GM21526 (cell line): ENCODE data around the gene FBXL4.

ENCODE experiments used
- ATAC-seq: cut with Tn5 transposase; IDR thresholded peaks from one replicate; pipeline ENCODE4 v1.9.1; 2021; ENCODE audit warnings: moderate library complexity; ENCODE audit not compliant: unreplicated experiment, low FRiP score

The FBXL4 gene

DNA sequence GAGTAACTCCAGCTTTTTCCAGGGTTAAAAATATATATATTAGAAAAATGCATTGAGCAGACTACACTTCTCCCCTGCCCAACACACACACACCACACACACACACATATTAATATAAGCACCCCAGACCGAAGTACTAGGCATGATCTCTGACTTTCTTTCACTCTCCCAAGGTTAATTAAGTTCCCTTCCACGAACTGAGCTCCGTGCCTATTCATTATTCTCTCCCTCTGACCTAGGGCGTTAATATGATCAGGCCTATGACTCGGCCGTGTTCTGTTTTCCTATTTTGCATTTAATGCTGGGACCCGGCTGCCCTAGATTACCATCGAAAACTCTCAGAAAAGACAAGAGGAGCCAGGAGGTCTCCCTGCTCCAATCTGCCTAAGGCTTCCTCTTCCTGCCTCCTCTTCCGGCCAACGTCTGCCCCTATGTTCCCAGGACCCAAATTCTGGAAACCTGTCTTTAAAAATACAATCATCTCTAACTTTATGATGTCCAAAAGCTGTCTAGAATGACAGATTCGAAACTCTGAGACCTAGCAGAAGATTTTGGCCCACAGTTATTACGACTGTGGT, 119.4 kb downstream of the FBXL4 start:
- no peak for ATAC-seq

DNA sequence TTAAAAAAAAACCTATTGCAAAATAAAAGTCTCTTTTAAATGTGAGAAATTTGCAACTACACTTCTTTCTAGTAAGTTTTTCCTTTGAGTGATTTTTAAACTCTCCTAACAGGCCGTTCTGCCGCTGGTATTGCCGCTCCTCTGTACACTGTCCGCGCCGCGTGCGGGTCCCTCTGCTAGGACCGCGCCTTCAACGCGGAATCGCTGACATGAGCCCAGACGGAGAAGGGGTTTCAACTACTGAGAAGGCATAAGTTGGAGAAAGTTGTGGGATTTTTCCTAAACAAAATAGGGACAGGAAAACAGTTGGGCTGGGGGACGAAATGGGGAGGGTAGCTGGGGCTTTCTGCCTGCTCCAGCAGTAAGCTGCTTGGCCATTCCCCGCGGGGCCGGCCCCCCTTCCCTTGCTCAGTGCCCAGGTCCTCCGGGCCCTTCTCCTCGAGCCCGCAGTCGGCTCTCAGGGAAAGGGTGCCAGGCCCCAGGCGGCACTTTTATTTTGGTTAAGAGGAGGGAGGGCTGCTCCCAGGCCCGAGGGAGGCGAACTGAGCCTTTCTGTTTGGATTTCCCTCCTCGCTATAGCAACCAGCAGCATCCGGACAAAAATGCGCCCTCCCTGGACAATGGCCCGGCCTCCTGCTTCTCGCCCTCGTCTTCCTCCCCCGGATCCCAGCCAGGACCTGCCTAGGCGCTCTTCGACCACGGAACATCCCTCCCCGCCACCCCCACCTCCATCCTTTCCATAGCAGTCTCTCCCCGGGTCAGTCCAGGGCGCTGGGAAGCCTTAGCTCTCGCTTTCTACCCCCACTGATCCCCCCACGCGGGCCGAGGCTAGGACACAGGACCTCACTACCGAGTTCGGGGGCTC, 120.2 kb downstream of the FBXL4 start:
- no peak for ATAC-seq

DNA sequence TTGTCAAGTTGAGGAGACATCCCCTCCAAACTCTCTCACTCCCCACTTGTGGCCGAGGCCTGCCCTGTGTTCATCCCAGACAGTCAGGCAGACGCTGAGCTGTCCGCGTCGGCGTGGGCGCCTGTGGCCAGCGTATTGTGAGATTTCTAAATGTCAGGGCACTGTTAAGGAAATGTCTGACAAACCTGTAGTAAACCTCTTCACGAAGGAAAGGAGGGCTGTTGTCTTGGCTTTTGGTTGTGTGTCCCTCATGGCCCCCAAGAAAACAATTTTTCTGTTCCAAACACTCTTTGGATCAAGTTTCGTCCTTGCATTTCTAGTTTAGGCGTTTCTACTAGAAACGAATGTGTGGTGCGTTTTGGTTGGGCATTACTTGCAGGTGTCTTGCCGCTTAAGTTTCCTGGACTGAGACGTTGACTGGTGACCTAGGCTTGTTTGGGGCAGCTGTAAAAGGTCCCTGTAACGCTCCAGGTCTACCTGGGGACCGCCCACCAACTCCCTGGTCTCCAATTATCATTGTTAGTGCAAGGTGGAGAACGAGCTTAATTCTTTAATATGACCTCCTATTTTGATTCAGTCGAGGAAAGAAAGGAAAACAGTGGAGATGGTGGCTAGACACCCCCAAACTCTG, 122.0 kb downstream of the FBXL4 start:
- ATAC-seq = no peak

DNA sequence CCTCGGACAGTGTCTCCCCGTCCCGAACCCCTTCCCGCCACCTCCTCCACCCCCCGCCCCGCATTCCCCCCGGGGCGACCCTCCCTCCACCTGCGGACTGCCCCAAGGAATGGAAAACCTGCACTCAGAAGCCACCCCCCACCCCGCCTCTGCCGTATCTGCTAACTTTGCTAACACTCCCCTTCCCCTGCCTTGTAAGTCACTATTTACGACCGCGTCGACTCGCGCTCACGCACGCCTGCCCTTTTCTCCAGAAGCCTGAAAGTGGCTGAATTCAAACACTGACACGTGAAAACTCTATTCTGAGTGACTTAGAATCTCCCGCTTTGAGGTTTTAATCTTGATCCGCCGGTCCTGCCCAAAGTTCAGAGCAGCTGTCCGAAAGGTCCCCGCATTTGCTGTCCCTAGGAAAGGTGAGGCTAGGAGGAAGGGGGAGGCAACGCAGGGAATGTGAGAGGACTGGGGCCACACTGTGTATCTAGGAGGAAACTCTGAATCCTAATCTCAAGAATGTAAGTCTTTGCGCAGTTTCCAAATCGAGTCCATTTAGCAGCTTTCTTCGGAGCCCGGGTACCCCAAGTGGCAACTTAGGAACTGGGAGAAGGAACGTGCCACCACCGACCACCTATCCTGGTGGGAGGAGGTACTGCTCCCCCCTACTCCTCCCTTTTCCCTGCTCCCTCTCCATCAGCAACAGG, 122.7 kb downstream of the FBXL4 start:
- no peak for ATAC-seq

DNA sequence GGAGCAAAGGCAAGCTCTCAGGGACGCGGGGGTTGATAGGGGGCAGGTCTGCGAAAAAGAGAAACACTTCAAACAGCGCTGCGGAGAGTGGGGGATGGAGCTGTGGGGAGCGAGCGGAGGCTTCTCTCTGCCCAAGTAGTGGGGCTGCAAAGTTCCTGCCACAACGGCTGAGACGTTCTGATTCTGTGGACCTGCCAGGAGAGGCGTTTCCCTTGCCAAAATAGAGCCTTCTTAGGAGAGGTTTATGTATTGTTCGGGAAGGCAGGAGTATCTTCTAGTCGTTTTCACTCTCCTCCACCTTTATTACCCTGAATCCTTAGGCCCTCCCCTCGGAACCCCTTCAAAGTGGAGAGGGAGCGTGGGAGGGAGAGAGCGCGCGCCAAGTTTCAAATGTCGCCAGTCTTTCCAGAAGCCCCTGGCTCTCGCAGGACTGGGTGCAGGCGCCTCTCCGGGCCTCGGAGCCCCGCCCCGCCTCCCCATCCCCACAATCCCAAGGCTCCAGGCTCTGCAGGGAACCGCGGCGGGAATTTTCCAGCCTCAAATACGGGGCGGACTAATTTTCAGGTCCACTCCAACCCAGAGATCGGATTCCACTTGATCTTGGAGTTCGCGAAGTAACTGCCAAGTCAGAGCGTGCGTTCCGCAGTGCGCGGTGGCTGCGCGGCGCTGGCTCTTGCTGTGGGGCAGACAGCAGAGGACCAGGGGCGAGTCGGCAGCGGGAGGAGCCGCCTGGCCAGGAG, 123.4 kb downstream of the FBXL4 start:
- no peak for ATAC-seq

DNA sequence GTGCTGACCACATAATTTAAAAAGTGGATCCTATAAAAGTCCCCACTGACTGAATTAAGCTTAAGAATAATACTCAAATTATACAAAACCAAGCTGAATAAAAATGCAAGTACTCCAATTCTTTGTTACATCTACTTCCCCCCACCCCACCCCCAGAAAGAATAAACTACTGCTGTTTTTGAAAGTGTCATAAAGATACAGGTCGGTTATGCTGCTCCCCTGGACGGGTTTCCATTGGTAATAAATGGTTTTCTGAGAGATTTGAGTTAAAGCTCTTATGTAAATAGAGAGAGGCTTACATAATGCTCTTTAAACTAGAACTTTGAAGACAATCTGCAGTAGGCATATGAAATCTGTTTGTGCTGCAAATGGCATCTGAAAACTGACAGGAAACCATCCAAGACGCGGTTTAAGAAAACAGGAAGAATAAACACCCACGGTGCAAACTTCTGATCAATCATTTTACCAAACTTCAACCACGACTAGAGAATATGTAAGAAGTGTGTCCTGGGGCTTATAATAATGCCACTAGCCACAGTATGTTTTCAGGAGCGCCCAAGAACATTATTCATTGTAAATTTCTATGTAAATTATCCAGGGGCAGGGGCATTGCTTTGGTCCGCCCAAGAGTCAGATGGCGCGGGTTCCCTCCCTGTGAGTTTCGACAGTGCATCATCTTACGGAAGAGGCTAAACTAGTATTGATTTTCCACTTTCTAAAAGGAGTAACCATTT, 124.2 kb downstream of the FBXL4 start:
- no peak for ATAC-seq

DNA sequence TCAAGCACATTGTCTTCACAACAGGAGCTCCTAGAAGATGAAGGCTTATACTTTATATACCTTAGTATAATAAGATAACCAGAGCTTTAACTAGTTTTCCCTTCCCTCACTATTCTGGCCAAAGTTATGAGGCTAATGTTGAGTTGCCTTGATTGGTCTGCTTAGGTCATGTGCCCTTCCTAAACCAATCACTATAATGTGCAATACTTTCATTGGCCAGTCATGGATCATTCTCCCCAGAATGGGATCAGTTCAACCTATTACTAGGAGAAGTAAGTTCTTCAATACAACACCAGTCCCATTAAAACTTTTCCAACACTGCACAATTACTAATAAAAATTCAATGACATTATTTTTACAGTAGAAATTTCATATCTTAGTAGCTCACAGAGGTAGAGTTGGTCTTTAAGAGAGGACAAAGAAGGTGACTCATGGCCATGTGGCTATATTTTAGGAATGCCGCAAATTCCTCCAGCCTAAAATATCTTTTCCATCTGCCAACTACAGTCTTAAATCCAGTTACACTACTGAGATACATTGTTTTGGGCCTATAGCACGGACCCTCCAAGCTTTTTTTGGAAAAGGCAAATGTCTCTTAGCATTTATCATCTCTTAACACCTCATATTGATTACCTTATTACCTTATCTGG, 125.9 kb downstream of the FBXL4 start:
- ATAC-seq = no peak
